ENCODE data around the gene PRKRA. TPM values are rescaled to one million over a fixed set of nuclear protein-coding genes. Genes with fewer than 3 reads are reported as not detected.
A peak's percentile ranks its signal among the peaks of the same experiment; 100 is the strongest.

PRKRA gene
- total RNA-seq, 1 experiment from 2014 or later: 59.4 TPM

- BruUV-seq (replicated peaks): no TSS peak
- Histone ChIP-seq H3K36me3 (ENCODE audit: control insufficient read depth, insufficient read depth, low read length) (no peaks in the 10 kb centered on the region; the same call in 1 of the 2 replicates), H3K9me3 (ENCODE audit: control insufficient read depth, insufficient read depth, low read depth, low read length) (no peaks in the 10 kb centered on the region), H3K4me3 (ENCODE audit: low read depth in 2 of 2, low read length in 2 of 2) (no peak overlapping the region), H3K27ac (ENCODE audit: low read length) (no peak overlapping the region), H3K4me1 (ENCODE audit: control insufficient read depth, insufficient read depth, low read length) (peaks cover 4% of the 10 kb centered on the region; the same call in 1 of the 2 replicates), H3K27me3 (ENCODE audit: control insufficient read depth, insufficient read depth, low read length) (no peaks in the 10 kb centered on the region)
- DNase-seq (ENCODE audit: low read depth, low spot score) (no peak), ATAC-seq (no peak)
- POLR2A ChIA-PET: no interaction called here
- CTCF ChIA-PET: no interaction called here
- TF ChIP-seq POLR2AphosphoS5 (IDR thresholded peaks at IDR 0.05; ENCODE audit: low read depth, low read length) (no peak), REST (IDR thresholded peaks at IDR 0.05; ENCODE audit: insufficient read depth in 1 of 2, low read depth in 2 of 2, low read length in 1 of 2) (no peak), TCF7L2 (IDR thresholded peaks at IDR 0.05; ENCODE audit: low read depth, low read length) (no peak), SIN3A (IDR thresholded peaks at IDR 0.05; ENCODE audit: borderline replicate concordance, insufficient read depth, low read depth, low read length) (no peak), CTCF (IDR thresholded peaks at IDR 0.05) (no peak)
- in situ Hi-C loops (cut with HindIII; ENCODE audit: low pct_unique_long_range_greater_than_20kb, low sequenced_read_pairs): no loop called here
- intact Hi-C loops (cut with micrococcal nuclease; ENCODE audit: unreplicated experiment): loop anchor here (2.0 to 10.0 kb wide), 3 partner anchors 19 to 431 kb away; no protein-coding TSS in a partner anchor
Measured at GRCh38 chr2:178415979-178416378, 35.0 kb downstream of the PRKRA start.

GRCh38 chr2:178414266-178415247, 36.4 kb downstream of the PRKRA start:
- intact Hi-C loops (cut with micrococcal nuclease; ENCODE audit: unreplicated experiment) (loop anchor here (2.0 to 10.0 kb wide), 5 partner anchors 18 to 430 kb away; partner anchors contain the start of gene RBM45), in situ Hi-C loops (cut with HindIII; ENCODE audit: low pct_unique_long_range_greater_than_20kb, low sequenced_read_pairs) (no loop called here)
- BruUV-seq (replicated peaks): TSS peak; percentile 95
- no peaks in the 10 kb centered on the region; the same call in 1 of the 2 replicates for H3K36me3 ChIP-seq (ENCODE audit: control insufficient read depth, insufficient read depth, low read length)
- DNase-seq (ENCODE audit: low read depth, low spot score) (peak; percentile 89), ATAC-seq (peak; percentile 93)
- peak overlapping the region; percentile 63 to 81 for H3K4me3 ChIP-seq (ENCODE audit: low read depth in 2 of 2, low read length in 2 of 2)
- peak overlapping the region; percentile 88 for H3K27ac ChIP-seq (ENCODE audit: low read length)
- peaks cover 4% of the 10 kb centered on the region; the same call in 1 of the 2 replicates for H3K4me1 ChIP-seq (ENCODE audit: control insufficient read depth, insufficient read depth, low read length)
- no peaks in the 10 kb centered on the region for H3K27me3 ChIP-seq (ENCODE audit: control insufficient read depth, insufficient read depth, low read length)
- CTCF ChIA-PET: interaction anchor here (0.6 to 1.2 kb wide), 4 partner anchors 16 to 133 kb away, joined by 3 read pairs; no protein-coding TSS in a partner anchor
- H3K9me3 ChIP-seq (ENCODE audit: control insufficient read depth, insufficient read depth, low read depth, low read length): no peaks in the 10 kb centered on the region
- TF ChIP-seq POLR2AphosphoS5 (IDR thresholded peaks at IDR 0.05; ENCODE audit: low read depth, low read length): peak; percentile 63; the same call in 1 of the 2 replicates
- peak; percentile 96 for TF ChIP-seq CTCF (IDR thresholded peaks at IDR 0.05)
- no peak for TF ChIP-seq SIN3A (IDR thresholded peaks at IDR 0.05; ENCODE audit: borderline replicate concordance, insufficient read depth, low read depth, low read length)
- TF ChIP-seq TCF7L2 (IDR thresholded peaks at IDR 0.05; ENCODE audit: low read depth, low read length): no peak
- POLR2A ChIA-PET: interaction anchor here (0.7 kb wide), 1 partner anchor 1288 kb away, joined by 3 read pairs; no protein-coding TSS in a partner anchor

All from Panc1 (cell line).